Measurements from ENCODE around the gene CAPZA2.
"Not testable (repeated sequence)": the region's sequence is repeated elsewhere in the genome, so short reads cannot be mapped to it uniquely, and the experiment has no call there.

CAPZA2 gene

DNA sequence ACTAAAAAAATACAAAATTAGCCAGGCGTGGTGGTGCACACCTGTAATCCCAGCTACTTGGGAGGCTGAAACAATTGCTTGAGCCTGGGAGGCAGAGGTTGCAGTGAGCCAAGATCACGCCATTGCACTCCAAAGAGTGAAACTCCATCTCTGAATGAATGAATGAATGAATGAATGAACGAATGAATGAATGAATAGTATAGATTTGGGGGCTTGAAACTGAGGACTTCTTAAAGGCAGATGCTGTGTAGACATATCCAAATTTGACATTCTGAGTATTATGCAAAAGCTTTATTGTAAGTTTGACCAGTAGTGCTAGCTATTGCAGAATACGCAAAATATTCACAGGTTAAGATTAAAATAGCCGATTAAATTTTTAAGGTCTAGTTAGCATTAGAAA, 60.2 kb downstream of the CAPZA2 start:
- DNase-seq, result no peak

DNA sequence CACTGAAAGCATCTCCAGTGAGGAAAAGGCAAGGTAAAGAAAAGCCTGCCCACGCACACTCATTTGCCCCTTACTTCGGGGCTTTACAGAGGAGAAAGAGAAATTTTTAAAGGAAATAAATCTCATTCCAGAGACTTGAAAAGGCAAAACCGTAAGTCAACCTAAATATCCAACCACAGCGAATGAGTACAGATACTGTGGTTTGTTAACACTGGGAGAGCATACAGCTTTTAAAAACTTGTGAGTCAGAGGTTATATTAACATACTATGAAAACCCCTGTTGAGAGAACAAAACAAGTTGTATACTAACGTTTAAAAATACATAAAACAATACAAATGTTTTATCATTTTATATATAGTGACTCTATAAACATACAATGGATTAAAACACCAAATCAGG, 62.4 kb downstream of the CAPZA2 start:
- no peak for DNase-seq

DNA sequence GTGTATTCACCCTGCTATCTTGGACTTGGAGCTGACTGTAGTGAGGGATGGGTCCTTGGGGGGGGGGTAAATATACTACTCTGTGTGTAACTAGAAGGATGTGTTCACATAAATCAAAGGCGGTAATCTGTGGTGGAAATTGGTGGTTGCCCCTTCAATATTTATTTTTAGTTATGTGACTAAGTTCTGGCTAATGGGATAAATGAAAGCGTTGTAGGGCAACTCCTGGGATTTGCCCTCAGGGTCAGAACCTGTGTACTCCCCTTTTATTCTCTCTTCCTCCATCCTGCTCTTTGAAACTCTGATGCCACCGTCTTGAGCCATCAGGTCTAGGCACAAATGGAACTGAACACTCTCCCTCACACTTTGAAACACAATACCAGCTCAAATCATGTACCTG, 66.6 kb downstream of the CAPZA2 start:
- no peak for DNase-seq

DNA sequence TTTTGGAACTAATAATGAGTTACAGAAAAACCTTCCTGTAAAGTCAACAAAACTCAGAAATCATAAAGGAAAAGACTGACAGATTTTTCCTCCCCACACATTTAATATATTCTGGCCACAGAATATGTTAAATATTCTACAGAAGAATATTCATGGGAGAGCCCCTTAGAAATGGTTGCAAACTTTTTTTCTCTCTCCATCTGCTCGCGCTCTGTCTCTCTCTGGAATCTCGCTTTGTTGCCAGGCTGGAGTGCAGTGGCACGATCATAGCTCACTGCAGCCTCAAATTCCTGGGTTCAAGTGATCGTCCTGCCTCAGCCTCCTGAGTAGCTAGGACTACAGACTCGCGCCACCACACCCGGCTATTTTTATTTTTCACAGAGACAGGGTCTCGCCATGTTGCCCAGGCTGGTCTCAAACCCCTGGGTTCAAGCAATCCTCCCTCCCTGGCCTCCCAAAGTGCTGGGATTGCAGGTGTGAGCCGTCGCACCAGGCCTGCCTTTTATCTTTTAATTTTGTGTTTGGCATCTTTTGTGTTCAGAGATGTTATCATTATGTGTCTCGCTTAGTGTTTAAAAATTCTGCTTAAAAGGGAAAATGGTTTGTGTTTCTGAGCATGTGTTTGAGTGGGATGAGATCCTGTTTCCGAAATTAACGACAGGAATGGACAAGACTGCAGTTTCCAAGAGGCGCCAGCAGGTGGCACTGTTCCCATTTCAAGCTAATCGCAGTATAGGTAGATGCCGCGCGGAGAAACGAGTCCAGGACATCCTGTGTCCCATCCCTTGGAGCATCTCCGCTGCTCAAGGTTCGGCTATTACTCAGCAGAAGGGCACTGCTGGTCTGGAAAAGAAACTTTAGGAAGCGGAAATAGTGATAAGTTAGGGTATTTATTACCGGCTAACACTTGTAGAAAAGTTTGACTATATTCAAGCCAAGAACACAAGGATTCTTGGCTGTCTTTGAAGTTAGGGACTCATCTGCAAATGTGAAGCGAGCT, 67.8 kb downstream of the CAPZA2 start:
- peak; percentile 74 for DNase-seq

DNA sequence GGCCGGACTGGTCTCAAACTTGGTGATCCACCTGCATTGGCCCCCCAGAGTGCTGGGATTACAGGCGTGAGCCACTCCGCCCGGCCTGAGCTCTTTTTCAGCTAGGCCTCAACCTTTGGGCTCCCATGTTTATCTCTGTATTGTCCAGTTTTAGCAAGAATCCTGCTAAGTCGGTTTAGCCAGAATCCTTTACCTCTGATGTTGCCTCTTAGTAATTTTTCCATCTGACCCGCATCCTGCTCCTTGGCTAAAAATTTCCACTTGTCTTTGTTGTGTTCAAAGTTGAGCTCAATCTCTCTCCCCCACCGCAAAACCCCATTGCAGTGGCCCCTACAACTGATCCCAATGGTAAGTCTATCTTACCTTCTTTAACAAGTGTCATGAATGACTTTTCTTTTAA, 70.2 kb downstream of the CAPZA2 start:
- DNase-seq, result no peak

DNA sequence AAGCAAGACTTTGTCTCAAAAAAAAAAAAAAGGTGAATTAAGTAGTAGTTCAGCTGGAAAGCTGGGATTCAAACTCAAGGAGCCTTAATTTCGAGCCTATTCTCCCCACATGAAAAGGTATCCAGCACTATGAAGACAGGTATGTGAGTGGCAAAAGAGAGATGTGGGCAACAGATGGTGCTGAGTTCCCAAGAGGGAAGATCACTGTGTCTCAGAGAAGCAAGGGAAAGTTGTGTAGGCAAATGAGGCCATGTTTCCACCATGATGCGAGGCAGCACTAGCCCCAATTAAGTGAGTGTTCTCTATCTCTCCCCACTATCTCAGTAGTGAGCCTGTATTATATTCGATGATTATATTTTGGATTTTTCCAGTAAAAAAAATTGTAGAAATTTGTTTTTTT, 71.1 kb downstream of the CAPZA2 start:
- no peak for DNase-seq

DNA sequence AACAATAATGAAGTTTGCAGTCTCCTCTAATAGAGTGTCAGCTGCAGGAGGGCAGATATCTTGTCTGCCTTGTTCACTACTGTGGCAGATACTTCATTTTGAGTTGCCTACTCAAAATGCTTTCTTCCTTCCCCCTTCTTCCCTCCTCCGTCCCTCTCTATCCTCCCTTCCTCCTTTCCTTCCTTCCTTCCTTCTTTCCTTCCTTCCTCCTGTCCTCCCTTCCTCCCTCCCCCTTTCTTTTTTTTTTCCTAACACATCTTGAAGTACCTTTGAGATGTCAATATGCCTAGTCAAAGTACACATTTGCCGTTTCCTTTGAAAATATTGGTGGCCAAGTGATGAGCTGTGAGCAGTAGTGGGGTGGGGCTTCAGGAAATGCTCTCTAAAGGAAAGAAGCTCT, 72.2 kb downstream of the CAPZA2 start:
- DNase-seq, result no peak

DNA sequence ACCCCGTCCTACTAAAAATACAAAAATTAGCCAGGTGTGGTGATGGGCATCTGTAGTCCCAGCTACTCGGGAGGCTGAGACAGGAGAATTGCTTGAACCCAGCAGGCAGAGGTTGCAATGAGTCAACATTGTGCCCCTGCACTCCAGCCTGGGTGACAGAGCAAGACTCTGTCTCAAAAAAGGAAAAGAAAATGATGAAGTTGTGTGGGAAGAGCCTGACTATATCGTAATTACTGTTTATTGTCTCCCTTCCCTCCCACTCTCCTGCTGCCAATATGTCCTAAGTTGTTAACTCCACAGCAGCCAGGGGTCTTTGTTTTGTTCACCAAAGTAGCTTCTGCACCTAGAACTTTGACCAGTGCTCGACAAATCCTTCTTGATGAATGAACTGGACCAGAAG, 74.5 kb downstream of the CAPZA2 start:
- DNase-seq, result not testable (repeated sequence)

DNA sequence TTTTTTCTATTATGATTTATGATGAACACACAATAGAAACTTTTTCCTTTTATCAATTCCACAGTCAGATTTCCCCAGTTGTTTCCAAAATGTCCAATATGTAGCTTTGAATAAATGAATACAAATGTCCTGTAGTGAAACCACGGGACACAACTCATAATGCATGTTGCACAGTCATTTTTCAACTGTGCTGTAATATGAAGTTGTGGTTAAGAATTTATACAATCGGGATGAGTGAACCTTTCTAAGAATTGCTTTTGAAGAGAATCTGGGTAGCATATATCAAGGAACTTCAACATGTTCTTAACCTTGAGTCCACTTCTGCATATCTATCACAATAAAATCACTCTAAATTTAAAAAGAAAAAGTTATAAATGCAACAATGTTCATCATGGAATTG, 76.3 kb downstream of the CAPZA2 start:
- DNase-seq, result no peak

DNA sequence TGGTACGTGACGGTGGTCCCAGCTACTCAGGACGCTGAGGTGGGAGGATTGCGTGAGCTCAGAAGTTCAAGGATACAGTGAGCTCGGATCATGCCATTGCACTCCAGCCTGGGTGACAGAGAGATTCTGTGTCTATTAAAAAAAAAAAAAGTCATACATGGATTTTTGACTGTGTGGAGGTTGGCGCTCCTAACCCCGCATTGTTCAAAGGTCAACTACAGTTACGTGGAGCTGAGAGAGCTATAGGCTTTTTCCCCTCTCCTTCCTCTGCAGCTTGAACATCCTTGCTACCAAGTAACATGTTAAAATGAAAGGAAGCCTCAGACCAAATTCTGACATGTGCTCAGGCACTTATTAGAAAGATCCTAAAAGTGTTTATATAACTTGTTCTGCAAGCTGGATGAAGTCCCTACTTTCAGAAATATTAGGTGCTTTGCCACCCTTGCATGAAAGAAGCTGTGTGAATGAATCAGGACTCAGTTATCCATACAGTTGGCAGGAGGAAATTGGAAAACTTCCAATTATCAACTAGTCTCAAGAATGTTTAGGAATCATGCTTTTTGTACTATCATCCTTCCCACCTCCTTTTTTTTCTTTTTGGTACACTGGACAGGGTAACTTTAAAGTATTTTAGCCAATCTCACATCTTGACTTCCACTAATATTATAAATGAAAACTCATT, 78.4 kb downstream of the CAPZA2 start:
- no peak for DNase-seq

DNA sequence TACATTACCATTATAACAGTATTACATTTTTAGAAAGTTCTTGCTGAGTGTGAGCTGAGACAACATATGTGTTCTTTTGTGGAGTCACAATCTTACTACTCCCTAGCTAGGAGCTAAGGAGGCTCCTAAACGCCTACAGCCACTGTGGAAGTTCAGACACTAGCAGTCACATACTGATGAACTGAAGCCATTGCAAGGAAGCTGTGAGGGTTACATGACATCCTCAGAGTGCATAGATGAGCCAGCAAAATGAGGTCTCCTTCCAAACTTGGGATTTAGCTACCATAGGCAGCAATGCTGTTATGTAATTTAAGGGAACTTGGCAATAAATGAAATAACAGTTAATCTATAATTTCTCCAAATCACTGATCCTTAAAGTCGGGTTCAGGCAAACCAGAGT, 80.1 kb downstream of the CAPZA2 start:
- DNase-seq, result no peak

DNA sequence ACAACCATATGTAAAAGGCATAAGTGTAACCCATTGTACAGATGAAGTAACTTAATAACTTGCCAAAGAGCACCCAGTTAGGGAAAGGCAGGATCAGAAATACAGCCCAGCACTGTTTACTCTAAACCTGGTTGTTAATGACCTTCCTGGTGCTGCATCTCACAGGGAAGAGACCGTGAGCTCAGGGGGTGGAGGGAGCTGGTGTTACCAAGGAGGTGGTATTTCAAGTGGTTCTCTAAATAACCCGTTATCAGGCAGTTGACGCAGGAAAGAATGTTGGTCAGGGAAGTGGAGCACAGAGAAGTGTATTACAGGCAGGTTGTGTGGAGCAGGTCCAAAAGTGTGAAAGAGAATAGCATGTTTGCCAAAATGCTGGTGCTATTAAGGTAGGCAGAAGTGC, 86.5 kb downstream of the CAPZA2 start:
- no peak for DNase-seq

DNA sequence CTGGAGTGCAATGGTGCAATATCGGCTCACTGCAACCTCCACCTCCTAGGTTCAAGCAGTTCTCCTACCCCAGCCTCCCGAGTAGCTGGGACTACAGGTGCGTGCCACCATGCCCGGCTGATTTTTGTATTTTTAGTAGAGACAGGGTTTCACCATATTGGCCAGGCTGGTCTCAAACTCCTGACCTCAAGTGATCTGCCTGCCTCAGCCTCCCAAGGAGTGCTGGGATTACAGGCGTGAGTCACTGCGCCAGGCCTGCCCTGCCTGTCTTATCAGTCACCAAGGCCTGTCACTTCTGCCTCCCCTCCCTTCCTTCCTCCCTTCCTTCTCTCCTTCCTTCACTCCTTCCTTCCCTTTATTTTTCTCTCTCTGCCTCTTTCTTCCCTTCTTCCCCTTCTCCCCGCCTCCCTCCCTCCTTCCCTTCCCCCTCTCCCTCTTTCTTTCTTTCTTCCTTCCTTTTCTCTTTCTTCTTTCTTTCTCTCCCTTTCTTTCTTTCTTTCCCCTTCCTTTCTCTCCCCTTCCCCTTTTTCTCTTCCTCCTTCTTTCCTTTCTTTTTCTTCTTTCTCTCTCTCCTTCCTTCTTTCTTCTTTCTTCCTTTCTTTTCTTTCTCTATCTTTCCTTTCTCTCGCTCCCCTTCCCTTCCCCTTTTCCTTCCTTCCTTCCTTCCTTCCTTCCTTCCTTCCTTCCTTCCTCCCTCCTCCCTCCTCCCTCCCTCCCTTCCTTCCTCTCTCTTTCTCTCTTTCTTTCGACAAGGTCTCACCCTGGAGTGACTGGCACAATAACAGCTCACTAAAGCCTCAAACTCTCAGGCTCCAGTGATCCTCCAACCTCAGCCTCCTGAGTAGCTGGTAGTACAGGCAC, 87.8 kb downstream of the CAPZA2 start:
- no peak for DNase-seq

DNA sequence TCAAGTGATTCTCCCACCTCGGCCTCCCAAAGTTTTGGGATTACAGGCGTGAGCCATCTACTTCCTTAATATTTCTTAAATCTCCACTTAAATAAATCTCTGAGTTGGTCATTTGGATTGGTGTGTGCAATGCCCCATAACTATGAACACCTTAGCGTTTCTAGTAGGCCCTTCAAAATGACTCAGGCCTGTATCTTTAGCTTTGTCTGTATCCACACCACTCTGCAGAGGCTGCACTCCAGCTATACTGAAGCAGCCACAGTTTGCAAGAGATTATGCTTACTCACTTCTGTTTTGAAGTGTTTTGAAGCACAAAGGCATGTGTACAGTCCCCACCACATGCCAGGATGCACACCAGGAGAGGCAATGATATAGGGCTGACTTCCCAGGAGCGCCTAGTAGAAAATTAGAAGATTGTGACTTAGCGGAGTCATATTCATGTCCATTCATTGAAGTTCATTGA, 88.5 kb downstream of the CAPZA2 start:
- no peak for DNase-seq

DNA sequence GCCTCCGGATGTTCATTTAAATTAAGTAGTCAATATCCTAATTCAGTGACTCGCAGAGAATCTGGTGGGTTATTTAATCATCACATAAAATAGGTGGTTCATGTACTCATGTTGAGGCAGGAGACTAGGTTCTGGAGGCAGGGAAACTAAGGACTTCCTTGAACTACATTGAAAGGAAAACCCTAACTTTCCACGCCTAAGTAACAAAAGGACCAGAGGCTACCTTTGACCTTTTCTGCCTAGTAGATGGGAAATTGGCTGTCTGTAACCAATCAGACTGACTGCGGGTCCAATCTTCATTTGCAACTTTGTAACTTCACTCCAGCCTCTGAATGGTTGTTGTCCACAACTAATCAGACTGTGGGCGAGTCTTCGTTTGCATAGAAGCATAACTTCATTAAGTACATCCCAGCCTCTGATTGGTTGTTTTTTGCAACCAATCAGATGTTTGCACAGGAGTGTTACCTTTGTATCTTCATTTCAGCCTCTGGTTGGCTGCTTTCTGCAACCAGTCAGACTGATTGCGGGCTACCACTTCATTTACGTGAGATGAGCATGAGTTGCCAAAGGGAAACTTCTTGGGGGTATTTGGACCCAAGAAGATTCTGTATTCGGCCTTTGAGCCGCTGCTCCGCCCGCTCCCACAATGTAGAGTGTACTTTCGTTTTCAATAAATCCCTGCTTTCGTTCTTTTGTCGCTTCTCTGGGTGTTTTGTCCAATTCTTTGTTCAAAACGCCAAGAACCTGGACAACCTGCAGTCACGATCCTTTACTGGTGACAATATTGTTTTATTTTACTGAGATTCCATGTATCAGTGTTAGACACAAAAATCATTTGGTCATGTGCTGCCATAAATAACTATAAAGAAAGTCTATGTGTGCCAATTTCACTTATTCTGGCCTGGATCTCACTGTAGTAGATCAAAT, 89.2 kb downstream of the CAPZA2 start:
- DNase-seq, result no peak

DNA sequence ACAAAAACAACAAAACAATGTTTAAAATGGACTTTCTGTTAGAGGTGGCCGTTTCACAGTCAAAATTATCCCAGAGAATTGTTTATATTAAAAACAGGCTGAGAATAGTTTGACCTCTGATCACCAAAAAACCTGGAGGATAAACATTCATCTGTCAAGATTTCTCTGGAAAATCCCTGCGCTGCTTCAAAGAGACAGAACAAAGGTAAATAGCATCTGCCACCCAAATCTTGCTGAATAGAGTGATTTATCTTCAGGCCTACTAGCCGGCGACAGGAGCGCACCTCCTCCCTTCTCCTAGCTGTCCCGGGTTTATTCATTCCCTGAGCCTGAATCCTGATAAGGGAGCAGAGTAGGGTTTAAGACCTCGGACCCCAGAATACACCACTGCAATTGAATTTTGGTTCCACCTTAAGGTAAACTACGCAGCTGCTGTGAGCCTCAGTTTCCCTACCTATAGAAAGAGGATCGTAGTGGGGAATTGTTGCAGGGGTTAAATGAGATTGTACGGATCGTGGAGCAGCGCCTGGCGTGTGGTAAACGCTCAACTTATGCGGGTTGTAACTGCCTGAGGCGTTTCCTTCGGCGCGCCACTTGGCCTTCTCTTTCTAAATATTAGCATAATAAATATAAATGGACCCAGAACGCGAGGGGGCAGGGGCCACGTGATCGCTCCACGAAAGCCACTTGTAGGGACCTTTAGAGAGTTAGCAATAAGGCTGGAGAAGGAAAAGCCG, 90.4 kb downstream of the CAPZA2 start:
- DNase-seq, result no peak

DNA sequence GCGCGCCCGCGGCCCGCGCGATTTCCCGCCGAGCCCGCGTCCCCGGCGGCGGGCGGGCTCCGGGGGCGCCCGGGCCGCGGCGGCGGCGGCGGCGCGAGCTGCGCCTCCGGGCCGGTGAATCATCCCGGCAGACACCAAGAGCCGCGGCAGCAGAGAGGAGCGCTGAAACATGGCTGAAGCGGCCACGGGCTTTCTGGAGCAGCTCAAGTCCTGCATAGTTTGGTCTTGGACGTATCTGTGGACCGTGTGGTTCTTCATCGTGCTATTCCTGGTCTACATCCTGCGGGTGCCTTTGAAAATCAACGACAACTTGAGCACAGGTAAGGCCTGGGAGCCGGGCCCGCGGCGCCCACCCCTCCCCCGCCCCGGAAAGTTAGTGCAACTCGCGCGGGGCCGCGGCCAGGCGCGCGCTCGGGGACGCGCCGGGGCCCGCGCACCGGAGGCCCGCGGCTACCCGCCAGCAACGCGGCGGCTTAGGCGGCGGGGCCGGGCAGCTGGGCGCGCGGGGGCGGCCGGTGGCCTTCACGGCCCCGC, 91.1 kb downstream of the CAPZA2 start, which contains the start of gene ST7:
Gene ST7, plus strand, starts transcription at position 130 of the 534 bp plus-strand sequence. Its CDS starts 40 bp downstream, at position 170.
- DNase-seq, result peak; percentile 61

DNA sequence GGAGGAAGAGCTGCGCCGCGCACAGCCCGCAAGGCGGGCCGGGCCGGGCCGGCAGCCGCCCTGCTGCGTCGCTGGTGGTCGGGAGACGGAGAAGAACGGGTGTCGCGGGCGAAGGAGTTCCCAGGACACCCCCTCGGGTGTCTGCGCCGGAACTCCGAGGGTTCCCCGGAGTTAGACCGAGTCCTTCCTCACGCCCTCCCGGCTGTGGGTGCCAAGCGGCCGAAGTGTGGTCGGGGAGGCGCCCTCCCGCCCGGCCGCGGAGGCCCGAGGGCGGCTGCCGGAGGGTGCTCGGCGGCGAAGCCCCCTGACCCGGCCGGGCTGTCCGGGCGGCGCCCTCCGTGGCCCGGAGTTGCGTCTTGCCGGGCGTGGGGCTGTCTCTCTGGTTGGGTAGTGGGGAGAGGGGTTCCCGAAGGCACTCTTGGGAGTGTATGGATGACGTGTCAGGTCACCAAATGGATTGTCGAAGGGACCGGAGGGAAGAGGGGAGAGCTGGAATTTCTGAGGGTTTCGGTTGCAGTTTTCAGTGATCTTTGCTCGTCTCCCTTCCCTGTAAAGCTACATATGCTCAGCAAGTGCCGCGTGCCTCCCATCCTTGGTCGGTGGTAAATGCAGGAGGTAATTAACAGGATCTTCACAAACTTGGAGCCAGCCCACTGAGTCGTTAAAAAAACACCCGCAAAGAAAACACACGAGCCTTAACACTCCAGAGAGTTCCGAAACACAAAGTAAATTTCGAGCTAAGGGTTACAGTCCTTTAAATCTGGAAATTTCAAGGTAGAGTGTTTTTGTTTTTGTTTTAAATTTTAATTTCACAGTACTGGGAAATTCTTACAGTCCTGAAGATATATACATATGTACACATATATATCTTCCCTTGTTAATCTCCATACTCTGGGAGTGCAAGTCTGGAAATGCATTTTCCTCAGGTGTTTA, 91.8 kb downstream of the CAPZA2 start:
- peak; percentile 12 for DNase-seq

DNA sequence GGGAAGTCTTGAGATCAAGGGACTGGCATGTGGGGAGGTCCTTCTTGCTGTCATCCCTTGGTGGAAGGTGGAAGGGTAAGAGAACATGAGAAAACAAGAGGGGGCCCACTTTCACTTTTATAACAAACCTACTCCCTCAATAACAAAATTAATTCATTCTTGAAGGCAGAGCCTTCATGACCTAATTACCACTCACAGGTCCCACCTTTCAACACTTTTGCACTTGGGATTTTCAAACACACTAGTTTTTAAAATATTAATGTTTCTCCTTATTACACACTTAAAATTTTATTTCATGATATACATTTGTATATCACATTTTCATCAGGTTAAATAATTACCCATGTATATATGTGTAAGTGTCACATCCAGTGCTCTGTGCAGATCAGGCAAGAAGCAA, 93.0 kb downstream of the CAPZA2 start:
- no peak for DNase-seq
